ENCODE results near the gene PMEPA1.

The PMEPA1 gene

DNA sequence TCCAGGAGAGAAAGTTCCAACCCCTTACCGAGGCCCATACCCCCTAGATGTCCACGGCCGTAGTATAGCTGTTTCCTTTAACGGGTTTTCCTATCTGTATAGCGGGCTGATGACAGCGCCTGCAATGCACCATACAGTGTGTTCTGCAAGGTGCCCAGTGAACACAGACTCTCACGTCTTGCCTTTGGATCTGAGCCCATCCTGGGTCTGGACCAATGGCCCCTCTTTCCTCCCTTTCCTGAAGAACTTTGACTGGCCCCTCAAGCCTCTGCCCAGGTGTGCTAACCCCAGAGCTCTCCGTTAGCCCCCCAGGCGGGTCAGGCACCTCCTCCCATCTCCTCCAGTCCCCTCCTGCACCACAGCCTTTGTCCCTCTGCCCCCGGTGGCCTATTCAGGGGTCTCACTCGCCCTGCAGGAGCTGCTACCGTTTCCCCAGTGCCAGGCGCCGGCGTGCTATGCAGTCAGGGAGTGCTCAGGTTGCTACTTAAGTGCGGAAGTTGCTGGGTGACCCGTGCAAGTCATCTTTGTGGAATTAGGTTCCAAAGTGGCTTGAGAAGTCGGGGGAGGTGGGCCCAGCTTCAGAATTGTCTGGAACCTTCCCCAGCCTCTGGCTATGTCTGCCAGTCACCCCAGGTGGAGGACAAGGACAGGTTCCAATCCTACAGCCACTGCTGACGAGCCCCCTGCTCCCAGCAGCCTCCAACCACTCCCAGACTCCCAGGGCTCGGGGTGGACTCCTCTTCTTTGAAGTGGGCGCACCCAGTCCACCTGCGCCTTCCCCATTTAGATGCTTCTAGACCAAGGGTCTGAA, 54.6 kb downstream of the PMEPA1 start:
- no peak overlapping the region for H3K27ac ChIP-seq
- no peak for DNase-seq (ENCODE audit: low read depth, low spot score)

DNA sequence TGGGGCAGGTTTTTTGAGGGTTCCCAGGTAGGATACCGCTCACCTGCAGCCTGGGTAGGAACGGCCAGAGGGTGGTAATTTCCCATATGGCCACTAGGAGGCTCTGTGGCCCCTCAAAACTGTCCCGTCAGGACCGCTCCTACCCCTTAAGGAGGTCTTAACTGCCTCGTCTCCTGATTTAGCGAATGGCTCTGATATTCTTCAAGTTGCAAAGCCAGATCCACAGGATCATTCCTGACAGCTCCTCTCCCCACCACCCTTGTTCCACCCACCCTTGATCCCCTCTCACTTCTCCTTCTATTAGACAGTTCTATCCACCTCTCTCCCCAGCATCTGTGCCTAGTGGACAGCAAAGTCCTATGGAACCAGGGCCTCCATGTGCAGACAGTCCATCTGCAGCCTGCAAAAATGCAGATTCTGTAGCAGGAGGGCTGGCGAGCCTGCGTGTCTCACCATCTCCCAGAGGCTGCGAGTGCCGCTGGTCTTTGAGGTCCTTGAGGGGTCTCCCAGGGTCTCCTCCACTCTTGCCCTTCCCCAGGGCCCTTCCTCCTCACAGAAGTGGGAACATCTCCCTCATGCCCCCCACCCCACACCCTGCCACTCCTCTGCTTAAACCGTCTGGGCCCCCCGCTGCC, 55.3 kb downstream of the PMEPA1 start:
- H3K27ac ChIP-seq: no peak overlapping the region
- DNase-seq (ENCODE audit: low read depth, low spot score): no peak

DNA sequence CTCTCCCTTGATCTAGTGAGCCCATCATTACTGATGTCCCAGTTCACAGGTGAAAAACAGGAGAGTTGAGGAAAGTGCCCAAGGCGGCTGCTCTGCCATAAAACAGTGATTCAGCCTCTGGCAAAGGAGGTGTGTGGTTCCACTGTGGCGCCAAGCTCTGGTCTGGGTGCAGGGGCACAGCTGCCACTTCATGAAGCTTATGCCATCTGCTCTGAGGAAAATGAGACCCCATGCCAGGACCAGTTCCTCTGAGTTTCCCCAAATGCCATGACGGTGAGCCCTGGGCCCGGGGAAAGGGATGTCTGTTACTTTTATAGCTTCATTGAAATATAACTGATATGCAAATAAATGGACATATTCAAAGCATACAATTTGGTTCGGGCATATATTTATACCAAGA, 55.9 kb downstream of the PMEPA1 start:
- no peak for DNase-seq (ENCODE audit: low read depth, low spot score)
- no peak overlapping the region for H3K27ac ChIP-seq

DNA sequence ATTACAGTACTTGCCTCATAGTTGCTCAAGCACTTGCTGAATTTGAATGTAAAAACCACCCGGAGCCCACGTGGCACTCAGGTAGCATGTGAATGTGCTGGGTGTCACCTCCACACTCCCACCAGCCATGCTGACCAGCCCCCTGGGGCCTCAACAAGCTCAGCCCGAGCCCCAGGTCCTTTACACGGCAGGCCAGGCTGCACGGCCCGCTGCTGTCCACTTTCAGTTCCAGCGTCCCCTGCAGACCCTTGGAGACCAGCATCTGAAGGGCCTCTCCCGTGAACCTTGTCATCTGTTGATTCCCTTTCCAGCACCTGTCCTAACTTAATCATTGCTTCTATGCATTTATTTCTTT, 56.3 kb downstream of the PMEPA1 start:
- H3K27ac ChIP-seq: no peak overlapping the region
- no peak for DNase-seq (ENCODE audit: low read depth, low spot score)

DNA sequence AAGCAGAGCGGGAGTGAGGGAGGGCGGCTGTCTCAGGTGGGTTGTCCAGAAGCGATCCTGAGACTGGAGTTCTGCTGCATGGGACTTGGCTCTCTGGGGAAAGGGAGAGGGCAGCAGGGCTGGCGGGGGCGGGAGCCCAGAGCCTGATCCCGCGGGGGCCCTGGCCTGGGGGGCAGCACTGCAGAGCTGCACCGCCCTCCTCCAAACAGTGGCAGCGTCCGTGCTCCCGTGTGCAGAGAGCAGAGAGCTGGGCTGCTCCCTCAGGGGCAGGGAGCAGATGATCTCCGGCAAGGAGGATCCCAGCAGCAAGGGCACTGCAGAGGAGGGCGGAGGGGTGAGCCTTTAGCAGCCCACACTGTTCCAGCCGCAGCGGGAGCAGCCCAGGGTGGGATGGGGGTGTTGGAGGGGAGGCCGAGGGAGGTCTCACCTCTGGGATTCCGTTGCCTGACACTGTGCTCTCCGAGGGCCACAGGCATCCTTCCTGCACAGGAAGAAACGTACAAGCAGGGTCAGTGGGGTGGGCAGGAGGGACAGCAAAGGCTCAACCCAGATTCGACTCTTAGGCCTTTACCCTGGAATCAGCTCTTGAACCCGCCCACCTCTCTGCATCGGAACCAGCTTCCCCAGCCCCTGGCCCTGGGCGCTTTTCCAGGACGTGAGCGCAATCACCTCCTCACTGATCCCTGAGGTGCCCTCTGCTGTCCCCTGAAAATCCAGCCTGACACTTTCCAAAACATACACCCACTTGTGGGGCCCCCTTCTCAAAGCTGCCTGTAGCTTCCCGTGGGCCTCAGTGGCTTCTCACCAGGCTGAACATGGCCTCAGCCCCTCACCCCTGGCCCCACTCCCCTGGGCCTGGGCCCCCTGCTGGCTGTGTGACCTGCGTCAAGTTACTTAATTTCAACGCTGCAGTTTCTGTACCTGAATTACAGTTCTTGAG, 56.9 kb downstream of the PMEPA1 start:
- no peak overlapping the region for H3K27ac ChIP-seq
- no peak for DNase-seq (ENCODE audit: low read depth, low spot score)

DNA sequence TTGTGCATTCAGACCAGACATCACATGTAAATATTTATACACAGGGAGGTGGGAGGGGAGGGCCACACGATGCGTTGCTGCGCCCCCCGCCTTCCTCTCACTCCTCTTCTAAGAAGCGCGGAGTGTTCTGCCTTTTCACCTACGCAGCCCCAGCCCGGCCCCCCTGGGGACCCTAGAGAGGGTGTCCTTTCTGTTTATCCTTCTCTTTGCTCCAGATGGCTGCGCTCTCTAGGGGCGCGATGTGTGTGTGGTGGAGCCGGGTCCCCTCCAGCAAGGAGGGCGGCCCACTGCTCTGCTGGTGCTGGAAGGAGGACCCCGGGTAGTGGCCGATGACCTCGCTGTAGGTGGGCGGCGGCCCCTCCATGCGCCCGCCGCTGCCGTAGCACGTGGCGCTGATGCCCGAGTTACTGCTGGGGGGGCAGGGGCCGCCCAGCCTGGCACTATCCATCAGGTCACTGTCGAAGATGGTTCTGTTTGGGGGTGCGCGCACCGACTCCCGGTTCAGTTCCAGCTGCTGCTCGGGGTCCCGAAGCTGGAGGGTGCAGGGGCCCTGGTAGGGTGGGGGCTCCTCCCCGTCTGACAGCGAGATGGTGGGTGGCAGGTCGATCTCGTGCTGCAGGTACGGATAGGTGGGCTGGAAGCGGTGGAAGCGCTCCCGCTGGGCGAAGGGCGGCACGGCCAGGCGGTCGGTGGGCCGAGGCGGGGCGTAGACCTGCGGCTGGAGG, 57.8 kb downstream of the PMEPA1 start:
- DNase-seq (ENCODE audit: low read depth, low spot score): no peak

DNA sequence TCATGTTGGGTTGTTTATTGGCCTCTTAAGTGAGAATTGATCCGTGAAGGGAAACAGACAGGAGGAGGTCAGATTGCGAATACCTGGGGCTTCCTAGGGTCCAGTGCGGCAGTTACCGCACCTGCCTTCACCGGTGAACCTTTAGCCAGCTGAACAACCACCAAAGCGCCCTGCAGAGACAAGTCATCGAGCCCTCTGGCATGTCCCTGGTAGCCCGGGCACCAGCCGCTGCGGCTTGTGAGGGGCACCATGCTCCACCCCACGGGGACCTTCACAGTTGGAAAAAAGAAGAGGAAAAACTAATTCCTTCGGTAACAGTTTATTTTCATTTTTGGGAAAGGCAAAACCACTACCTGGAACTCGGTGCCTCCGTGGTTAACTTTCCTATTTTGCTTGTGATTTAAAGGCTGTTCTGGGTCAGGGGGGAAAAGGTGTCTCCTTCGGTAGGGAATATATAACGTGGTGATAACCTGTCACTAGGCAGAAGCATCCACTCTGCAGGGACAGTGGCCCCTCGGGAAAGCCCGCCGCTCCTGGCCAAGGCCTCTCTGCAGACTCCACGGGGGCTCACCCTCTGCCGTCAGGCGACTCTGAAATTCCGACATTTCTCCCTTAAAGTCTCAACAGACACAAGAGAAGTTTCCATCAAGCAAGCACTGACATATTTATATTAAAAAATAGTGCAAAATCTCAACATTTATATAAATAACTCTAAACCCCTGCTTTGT, 58.9 kb downstream of the PMEPA1 start:
- no peak for DNase-seq (ENCODE audit: low read depth, low spot score)
- H3K27ac ChIP-seq: no peak overlapping the region

More for the DNA sequence above, 57.8 kb downstream of the PMEPA1 start:
- H3K27ac ChIP-seq: no peak overlapping the region

DNA sequence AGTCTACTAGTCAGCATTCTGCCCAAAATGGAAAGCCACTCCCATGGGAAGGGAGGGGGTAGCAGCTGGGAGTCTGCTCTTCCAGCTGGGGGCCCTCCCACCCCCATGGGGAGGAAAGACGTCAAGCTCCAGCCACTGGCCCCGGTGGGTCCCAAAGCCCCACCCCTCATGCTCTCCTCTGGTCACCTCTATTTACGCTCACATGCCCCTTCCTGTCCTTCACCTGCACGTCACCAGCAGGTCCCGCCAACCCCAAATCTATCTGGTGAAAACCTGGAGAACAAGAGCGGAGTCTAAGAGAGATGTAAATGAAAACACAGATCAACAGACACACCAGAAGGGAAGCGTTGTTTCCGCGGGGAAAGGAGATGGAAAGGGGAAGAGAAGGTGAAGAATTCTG, 59.5 kb downstream of the PMEPA1 start:
- no peak overlapping the region for H3K27ac ChIP-seq

DNA sequence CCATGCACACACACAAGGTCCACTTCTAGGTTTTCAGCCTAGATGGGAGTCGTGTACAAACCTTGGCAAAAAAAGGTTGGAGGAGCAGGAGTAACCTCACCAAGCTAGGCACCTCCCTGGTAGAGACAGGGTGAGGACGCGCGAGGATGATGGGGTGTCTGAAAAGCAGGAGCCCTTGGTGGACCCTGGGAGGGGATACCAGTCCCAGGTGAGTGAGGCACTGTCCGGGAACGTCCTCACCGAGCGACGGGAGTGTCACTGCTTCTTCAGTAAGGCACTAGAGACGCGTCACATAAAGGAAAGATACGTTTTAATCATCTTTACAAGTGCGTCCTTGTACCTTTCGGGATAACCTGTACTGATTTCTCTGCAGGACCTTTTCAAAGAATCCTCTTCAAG, 60.2 kb downstream of the PMEPA1 start:
- DNase-seq (ENCODE audit: low read depth, low spot score): no peak
- no peak overlapping the region for H3K27ac ChIP-seq

More for the DNA sequence above, 59.5 kb downstream of the PMEPA1 start:
- DNase-seq (ENCODE audit: low read depth, low spot score): no peak

DNA sequence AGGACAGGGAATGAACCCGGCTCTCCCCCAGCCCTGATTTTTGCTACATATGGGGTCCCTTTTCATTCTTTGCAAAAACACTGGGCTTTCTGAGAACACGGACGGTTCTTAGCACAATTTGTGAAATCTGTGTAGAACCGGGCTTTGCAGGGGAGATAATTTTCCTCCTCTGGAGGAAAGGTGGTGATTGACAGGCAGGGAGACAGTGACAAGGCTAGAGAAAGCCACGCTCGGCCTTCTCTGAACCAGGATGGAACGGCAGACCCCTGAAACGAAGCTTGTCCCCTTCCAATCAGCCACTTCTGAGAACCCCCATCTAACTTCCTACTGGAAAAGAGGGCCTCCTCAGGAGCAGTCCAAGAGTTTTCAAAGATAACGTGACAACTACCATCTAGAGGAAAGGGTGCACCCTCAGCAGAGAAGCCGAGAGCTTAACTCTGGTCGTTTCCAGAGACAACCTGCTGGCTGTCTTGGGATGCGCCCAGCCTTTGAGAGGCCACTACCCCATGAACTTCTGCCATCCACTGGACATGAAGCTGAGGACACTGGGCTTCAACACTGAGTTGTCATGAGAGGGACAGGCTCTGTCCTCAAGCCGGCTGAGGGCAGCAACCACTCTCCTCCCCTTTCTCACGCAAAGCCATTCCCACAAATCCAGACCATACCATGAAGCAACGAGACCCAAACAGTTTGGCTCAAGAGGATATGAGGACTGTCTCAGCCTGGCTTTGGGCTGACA, 60.8 kb downstream of the PMEPA1 start:
- DNase-seq (ENCODE audit: low read depth, low spot score): no peak
- H3K27ac ChIP-seq: no peak overlapping the region

DNA sequence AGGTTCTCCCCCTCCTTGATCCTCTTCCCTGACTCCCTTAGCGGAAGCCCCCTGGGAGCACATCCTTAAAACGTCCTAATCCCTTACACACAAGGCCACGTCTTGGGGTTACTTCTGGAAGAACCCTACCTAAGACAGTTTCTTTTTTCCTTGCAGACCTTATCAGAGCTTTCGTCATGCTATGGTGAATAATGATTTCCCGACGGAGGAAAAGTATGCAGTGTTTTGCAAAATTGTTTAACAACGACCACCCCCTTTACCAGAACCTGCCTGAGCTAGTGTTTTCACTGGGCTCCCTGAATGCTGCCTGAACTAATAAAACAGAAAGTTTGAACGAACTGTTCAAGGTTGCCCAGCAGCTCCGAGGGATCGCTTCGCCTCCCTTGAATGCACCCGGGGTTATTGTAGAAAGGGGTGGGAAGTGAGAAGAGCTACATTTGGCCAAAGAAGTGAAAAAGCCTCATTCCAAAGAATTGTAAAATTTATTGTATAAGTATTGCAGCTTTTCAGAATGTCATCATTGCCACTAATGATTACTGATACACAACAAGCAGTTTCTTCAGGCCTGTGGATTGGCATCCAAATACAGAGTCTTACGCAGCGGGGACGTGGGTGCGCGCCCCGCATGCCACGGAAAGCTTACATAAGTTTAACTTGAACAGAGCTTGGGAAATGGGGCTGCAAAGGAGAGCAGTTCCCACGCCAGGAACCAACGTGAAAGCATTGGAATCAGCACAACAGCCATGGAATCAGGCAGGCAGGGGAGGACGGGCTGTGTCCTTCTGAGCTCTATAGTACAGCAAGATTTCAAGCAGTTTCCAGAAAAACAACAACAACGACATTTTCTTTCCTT, 61.7 kb downstream of the PMEPA1 start:
- no peak for DNase-seq (ENCODE audit: low read depth, low spot score)
- no peak overlapping the region for H3K27ac ChIP-seq

DNA sequence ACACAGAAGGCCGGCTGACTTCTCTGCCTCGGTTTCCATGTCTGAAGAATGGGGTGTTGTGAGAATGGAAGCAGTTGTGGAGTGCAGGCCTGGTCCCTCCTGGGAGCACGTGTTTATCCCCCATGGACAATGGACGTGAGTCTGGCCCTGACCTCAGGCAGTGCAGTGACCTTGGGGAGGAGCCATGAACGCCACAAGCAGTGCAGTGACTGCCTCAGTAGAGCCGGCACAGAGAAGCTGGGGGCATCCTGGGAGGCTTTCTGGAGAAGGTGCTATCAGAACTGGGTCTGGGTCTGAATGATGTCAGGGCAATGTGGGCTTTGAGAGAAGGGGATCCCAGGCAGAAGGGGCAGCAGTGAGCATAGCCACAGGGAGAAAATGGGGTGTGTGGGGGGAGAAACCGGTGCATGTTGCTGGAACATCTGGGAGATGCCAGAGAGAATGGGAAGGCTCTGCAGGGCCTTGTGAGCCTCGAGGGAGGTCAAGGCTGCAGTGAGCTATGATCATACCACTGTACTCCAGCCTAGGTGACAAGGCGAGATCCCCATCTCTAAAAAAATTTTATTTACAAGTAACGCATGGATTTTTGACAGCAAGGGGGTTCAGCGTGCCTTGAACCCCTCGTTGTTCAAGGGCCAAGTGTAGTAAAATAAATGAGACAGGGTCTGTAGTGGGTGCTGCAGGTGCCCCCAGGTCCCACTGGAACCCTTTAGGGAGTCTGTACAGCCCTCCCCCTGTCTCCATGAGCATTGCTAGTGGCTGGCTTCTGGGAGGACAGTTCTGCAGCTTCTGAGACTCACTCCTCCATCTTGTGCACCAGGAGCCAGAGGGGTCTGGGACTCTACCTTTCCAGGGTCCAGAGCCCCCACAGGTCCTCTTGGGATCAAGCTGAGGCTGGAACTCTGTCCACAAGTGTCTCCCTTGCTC, 62.5 kb downstream of the PMEPA1 start:
- no peak for DNase-seq (ENCODE audit: low read depth, low spot score)

DNA sequence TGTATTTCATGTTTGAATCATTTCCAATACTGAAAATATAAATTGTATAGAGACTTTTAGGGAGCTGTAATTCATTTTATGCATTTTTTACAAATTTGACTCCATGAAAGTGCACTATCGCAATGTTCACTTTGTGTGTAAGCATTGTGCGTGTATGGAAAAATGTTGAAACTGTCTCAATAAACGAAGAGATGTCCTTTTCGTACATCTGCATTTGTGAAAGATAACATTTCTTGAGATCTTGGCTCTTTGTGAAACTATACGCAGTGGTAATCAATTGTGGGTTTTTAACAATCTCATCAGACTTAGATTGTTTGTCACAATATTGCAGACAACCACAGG, 70.9 kb downstream of the PMEPA1 start:
- DNase-seq (ENCODE audit: low read depth, low spot score): no peak

More for the DNA sequence above, 62.5 kb downstream of the PMEPA1 start:
- no peak overlapping the region for H3K27ac ChIP-seq

DNA sequence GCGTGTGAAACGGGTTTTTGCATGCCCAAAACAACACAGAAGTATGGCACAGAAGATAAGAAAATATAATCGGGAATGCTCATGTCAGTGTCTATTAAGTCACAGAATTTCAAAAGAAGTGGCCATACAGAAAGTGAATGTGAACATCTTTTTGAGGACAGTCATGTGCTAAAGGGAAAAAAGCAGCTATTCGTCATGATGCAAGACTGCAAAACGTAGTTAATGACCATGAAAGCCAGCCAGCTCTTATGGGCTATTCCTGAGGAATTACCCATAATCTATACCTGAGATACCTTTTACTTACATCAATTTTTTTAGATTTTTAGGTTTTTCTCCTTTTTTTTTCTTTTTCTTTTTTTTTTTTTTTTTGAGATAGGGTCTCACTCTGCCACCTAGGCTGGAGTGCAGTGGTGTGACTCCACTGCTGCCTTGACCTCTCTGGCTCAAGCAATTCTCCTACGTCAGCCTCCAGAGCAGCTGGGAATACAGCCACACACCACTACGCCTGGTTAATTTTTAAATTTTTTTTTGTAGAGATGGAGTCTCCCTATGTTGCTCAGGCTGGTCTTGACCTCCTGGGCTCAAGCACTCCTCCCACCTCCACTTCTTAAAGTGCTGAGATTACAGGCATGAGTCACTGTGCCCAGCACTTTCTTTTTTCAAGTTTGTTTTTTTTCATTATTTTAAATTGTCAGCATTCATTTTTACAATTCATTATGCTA, 71.5 kb downstream of the PMEPA1 start:
- DNase-seq (ENCODE audit: low read depth, low spot score): no peak
- no peak overlapping the region for H3K27ac ChIP-seq

More for the DNA sequence above, 70.9 kb downstream of the PMEPA1 start:
- no peak overlapping the region for H3K27ac ChIP-seq

DNA sequence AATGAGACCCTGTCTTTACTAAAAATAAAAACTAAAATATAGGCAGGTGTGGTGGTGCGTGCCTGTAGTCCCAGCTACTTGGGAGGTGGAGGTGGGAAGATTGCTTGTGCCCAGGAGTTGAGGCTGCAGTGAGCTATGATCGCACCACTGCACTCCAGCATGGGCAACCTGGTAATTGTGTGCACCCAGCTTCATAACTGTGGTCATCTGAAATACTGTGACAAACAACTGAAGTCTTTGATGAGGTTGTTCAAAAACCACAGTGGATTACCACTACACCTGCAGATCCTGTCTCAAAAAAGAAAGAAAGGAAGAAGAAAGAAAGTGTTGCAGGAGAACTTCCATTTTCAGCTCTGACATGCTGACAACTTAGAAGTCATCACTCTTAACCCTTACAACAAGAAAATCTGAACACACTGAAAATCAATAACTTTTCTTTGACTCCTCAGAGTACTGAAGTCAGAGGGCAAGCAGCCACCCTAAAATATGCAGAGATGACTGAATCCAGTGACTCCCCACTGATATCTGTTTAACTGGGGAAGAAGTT, 75.8 kb downstream of the PMEPA1 start:
- DNase-seq (ENCODE audit: low read depth, low spot score): no peak
- H3K27ac ChIP-seq: no peak overlapping the region

DNA sequence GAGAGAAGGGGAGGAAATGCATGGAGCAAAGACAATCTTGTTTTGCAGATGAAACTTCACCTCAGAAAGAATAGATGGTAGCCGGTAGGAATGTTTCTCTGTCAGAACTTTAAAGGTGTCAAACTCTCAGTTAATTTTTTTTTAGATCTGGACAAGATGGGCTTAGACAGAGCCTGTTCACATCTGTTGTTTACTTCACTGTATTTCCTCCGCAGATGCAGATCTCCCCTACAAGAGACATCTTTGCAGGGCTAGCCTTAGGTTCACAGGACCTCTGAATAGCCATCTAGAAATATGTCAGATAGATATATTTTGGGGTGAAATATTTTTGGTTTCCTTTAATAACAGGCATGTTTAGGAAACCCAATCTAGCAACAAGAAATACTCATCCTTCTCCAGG, 77.5 kb downstream of the PMEPA1 start:
- no peak for DNase-seq (ENCODE audit: low read depth, low spot score)
- no peak overlapping the region for H3K27ac ChIP-seq
